Measurements from ENCODE around the gene ULBP1. TPM values are rescaled to one million over a fixed set of nuclear protein-coding genes. Genes with fewer than 3 reads are reported as not detected.

ULBP1 gene
- total RNA-seq, 1 experiment from 2014 or later: 0.81 TPM

DNA sequence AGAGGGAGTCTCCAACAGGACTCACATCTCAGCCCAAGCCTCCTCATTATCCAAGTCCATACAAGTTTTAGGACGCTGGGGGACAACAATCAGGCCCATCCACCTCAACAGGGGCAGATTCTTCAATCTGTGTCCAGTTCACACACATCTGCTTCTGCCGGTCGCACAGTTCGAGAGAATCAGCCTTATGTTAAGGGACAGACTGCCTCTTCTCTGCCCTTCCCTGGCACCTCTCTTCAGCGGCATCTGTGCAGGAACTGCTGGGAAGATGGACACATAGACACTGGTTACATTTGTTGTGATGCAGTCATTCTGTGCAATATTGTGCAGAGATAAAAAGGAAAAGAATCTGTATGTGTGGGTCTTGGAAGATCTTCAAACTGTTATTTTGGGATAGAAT is 21.0 kb downstream of the ULBP1 start (continued):
- TF ChIP-seq OVOL2 (CRISPR knock-in tag; IDR thresholded peaks at IDR 0.05; ENCODE audit: borderline replicate concordance) (no peak), SMAD3 (CRISPR knock-in tag; IDR thresholded peaks at IDR 0.05; ENCODE audit: borderline replicate concordance) (no peak), ARID4B (CRISPR knock-in tag; IDR thresholded peaks at IDR 0.05; ENCODE audit: borderline replicate concordance) (no peak), ZNF232 (CRISPR knock-in tag; IDR thresholded peaks at IDR 0.05) (no peak), CDX4 (CRISPR knock-in tag; IDR thresholded peaks at IDR 0.05; ENCODE audit: borderline replicate concordance) (no peak), ATF3 (CRISPR knock-in tag; conservative IDR thresholded peaks at IDR 0.05) (no peak)
- TF ChIP-seq, protein P1, sequence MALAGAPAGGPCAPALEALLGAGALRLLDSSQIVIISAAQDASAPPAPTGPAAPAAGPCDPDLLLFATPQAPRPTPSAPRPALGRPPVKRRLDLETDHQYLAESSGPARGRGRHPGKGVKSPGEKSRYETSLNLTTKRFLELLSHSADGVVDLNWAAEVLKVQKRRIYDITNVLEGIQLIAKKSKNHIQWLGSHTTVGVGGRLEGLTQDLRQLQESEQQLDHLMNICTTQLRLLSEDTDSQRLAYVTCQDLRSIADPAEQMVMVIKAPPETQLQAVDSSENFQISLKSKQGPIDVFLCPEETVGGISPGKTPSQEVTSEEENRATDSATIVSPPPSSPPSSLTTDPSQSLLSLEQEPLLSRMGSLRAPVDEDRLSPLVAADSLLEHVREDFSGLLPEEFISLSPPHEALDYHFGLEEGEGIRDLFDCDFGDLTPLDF (CRISPR knock-in tag; IDR thresholded peaks at IDR 0.05): no peak
- TF ChIP-seq, protein P2, sequence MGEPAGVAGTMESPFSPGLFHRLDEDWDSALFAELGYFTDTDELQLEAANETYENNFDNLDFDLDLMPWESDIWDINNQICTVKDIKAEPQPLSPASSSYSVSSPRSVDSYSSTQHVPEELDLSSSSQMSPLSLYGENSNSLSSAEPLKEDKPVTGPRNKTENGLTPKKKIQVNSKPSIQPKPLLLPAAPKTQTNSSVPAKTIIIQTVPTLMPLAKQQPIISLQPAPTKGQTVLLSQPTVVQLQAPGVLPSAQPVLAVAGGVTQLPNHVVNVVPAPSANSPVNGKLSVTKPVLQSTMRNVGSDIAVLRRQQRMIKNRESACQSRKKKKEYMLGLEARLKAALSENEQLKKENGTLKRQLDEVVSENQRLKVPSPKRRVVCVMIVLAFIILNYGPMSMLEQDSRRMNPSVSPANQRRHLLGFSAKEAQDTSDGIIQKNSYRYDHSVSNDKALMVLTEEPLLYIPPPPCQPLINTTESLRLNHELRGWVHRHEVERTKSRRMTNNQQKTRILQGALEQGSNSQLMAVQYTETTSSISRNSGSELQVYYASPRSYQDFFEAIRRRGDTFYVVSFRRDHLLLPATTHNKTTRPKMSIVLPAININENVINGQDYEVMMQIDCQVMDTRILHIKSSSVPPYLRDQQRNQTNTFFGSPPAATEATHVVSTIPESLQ (CRISPR knock-in tag; IDR thresholded peaks at IDR 0.05): no peak
- TF ChIP-seq, protein P3, sequence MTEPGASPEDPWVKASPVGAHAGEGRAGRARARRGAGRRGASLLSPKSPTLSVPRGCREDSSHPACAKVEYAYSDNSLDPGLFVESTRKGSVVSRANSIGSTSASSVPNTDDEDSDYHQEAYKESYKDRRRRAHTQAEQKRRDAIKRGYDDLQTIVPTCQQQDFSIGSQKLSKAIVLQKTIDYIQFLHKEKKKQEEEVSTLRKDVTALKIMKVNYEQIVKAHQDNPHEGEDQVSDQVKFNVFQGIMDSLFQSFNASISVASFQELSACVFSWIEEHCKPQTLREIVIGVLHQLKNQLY (CRISPR knock-in tag; IDR thresholded peaks at IDR 0.05): no peak

- Mint-ChIP-seq H3K9me3 (no peaks in the 10 kb centered on the region), H3K36me3 (no peaks in the 10 kb centered on the region), H3K4me3 (no peak overlapping the region), H3K27ac (no peak overlapping the region), H3K27me3 (ENCODE audit: low read depth) (peaks cover 100% of the 10 kb centered on the region), H3K4me1 (peaks cover 32% of the 10 kb centered on the region)
- ChIA-PET CTCF (no interaction called here), POLR2A (no interaction called here)
- TF ChIP-seq ZNF263 (CRISPR knock-in tag; IDR thresholded peaks at IDR 0.05; ENCODE audit: low read depth) (0 out of 2 replicates have a peak, but pooled peaks have one; percentile 1), ZNF121 (CRISPR knock-in tag; IDR thresholded peaks at IDR 0.05) (0 out of 2 replicates have a peak, but pooled peaks have one; percentile 29)
- TF ChIP-seq, protein P4, sequence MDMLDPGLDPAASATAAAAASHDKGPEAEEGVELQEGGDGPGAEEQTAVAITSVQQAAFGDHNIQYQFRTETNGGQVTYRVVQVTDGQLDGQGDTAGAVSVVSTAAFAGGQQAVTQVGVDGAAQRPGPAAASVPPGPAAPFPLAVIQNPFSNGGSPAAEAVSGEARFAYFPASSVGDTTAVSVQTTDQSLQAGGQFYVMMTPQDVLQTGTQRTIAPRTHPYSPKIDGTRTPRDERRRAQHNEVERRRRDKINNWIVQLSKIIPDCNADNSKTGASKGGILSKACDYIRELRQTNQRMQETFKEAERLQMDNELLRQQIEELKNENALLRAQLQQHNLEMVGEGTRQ (CRISPR knock-in tag; IDR thresholded peaks at IDR 0.05): no peak
- no peak for DNase-seq (ENCODE audit: low spot score)
- ATAC-seq: no peak
Measured at GRCh38 chr6:149985481-149985937, 21.8 kb downstream of the ULBP1 start.

- no peak for DNase-seq (ENCODE audit: low spot score)
- H3K27me3 Mint-ChIP-seq (ENCODE audit: low read depth): peaks cover 100% of the 10 kb centered on the region
- no peak for ATAC-seq
- CTCF ChIA-PET: no interaction called here
- H3K9me3 Mint-ChIP-seq: no peaks in the 10 kb centered on the region
- POLR2A ChIA-PET: no interaction called here
- H3K27ac Mint-ChIP-seq: no peak overlapping the region
- H3K36me3 Mint-ChIP-seq: no peaks in the 10 kb centered on the region
- H3K4me3 Mint-ChIP-seq: no peak overlapping the region
- H3K4me1 Mint-ChIP-seq: peaks cover 44% of the 10 kb centered on the region
- TF ChIP-seq, protein P5, sequence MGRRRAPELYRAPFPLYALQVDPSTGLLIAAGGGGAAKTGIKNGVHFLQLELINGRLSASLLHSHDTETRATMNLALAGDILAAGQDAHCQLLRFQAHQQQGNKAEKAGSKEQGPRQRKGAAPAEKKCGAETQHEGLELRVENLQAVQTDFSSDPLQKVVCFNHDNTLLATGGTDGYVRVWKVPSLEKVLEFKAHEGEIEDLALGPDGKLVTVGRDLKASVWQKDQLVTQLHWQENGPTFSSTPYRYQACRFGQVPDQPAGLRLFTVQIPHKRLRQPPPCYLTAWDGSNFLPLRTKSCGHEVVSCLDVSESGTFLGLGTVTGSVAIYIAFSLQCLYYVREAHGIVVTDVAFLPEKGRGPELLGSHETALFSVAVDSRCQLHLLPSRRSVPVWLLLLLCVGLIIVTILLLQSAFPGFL (CRISPR knock-in tag; IDR thresholded peaks at IDR 0.05; ENCODE audit: borderline replicate concordance): no peak
- TF ChIP-seq ETV6 (CRISPR knock-in tag; IDR thresholded peaks at IDR 0.05): no peak
- no peak for TF ChIP-seq ZNF263 (CRISPR knock-in tag; IDR thresholded peaks at IDR 0.05; ENCODE audit: low read depth)
- TF ChIP-seq ZNF317 (CRISPR knock-in tag; IDR thresholded peaks at IDR 0.05; ENCODE audit: borderline replicate concordance, low read depth): no peak
- no peak for TF ChIP-seq JUN (CRISPR knock-in tag; IDR thresholded peaks at IDR 0.05)
- no peak for TF ChIP-seq ZBTB21 (CRISPR knock-in tag; IDR thresholded peaks at IDR 0.05; ENCODE audit: borderline replicate concordance)
- no peak for TF ChIP-seq NFYB (CRISPR knock-in tag; conservative IDR thresholded peaks at IDR 0.05; ENCODE audit: low read depth)
- TF ChIP-seq OVOL2 (CRISPR knock-in tag; IDR thresholded peaks at IDR 0.05; ENCODE audit: borderline replicate concordance): no peak
Measured at GRCh38 chr6:149987602-149988107, 23.9 kb downstream of the ULBP1 start.

Data from WTC11 (cell line).